ENCODE results near the gene CTDSPL. TPM values are rescaled to one million over a fixed set of nuclear protein-coding genes. Genes with fewer than 3 reads are reported as not detected.
A peak's percentile ranks its signal among the peaks of the same experiment; 100 is the strongest.

Gene CTDSPL
- total and polyA plus RNA-seq, 2 of the 13 experiments (the other 11 are each of a cell fraction or from before 2014, with no cell fraction given): 26.1 to 142 TPM

DNA sequence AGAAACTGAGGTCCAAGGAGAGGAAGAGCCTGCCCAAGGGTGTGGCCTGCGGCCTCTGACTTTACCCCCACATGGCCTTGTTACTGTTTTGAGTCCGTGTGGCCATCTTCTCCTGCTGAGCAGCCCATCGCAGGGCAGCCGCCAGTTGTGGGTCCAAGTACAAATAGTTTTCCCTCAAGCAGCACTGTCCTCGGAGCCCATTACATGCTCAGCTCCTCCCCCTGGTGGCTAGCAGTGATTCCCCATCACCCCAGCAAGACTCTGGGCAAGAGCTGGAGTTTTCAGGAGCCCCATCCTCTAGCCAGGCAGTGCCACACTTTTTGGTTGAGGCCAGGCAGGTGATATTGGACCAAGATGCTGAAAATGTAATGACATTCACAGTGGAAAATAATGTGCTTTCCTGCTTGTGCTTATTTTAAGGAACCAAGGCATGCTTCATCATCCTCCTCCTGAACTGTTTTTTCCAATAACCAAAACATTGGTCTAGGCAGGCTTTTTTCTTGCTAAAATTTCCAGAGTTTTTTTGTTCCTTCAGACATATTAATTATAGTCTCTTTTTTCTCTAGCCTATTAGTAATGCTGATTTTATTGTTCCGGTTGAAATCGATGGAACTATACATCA lies 105.7 kb downstream of the CTDSPL start (continued):
- TF ChIP-seq, protein P1, sequence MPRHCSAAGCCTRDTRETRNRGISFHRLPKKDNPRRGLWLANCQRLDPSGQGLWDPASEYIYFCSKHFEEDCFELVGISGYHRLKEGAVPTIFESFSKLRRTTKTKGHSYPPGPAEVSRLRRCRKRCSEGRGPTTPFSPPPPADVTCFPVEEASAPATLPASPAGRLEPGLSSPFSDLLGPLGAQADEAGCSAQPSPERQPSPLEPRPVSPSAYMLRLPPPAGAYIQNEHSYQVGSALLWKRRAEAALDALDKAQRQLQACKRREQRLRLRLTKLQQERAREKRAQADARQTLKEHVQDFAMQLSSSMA (CRISPR knock-in tag; IDR thresholded peaks at IDR 0.05): no peak
- TF ChIP-seq GPN1 (CRISPR knock-in tag; IDR thresholded peaks at IDR 0.05; ENCODE audit: borderline replicate concordance): no peak
- TF ChIP-seq, protein P2, sequence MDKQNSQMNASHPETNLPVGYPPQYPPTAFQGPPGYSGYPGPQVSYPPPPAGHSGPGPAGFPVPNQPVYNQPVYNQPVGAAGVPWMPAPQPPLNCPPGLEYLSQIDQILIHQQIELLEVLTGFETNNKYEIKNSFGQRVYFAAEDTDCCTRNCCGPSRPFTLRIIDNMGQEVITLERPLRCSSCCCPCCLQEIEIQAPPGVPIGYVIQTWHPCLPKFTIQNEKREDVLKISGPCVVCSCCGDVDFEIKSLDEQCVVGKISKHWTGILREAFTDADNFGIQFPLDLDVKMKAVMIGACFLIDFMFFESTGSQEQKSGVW (CRISPR knock-in tag; IDR thresholded peaks at IDR 0.05; ENCODE audit: borderline replicate concordance): no peak
- TF ChIP-seq ZMAT3 (CRISPR knock-in tag; conservative IDR thresholded peaks at IDR 0.05): no peak
- TF ChIP-seq ZKSCAN1 (IDR thresholded peaks at IDR 0.05; ENCODE audit: low read length): no peak
- TF ChIP-seq ZNF549 (CRISPR knock-in tag; IDR thresholded peaks at IDR 0.05): no peak
- TF ChIP-seq HMG20A (CRISPR knock-in tag; IDR thresholded peaks at IDR 0.05; ENCODE audit: borderline replicate concordance): no peak
- TF ChIP-seq, protein P3, sequence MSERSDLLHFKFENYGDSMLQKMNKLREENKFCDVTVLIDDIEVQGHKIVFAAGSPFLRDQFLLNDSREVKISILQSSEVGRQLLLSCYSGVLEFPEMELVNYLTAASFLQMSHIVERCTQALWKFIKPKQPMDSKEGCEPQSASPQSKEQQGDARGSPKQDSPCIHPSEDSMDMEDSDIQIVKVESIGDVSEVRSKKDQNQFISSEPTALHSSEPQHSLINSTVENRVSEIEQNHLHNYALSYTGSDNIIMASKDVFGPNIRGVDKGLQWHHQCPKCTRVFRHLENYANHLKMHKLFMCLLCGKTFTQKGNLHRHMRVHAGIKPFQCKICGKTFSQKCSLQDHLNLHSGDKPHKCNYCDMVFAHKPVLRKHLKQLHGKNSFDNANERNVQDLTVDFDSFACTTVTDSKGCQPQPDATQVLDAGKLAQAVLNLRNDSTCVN (CRISPR knock-in tag; IDR thresholded peaks at IDR 0.05; ENCODE audit: borderline replicate concordance): no peak
- TF ChIP-seq ZNF224 (CRISPR knock-in tag; IDR thresholded peaks at IDR 0.05): no peak
- no peak for TF ChIP-seq CENPT (CRISPR knock-in tag; IDR thresholded peaks at IDR 0.05; ENCODE audit: low read depth)
- TF ChIP-seq ZNF354B (CRISPR knock-in tag; IDR thresholded peaks at IDR 0.05): no peak
- no peak for TF ChIP-seq BHLHE40 (IDR thresholded peaks at IDR 0.05; ENCODE audit: low read length)
- TF ChIP-seq, protein P4, sequence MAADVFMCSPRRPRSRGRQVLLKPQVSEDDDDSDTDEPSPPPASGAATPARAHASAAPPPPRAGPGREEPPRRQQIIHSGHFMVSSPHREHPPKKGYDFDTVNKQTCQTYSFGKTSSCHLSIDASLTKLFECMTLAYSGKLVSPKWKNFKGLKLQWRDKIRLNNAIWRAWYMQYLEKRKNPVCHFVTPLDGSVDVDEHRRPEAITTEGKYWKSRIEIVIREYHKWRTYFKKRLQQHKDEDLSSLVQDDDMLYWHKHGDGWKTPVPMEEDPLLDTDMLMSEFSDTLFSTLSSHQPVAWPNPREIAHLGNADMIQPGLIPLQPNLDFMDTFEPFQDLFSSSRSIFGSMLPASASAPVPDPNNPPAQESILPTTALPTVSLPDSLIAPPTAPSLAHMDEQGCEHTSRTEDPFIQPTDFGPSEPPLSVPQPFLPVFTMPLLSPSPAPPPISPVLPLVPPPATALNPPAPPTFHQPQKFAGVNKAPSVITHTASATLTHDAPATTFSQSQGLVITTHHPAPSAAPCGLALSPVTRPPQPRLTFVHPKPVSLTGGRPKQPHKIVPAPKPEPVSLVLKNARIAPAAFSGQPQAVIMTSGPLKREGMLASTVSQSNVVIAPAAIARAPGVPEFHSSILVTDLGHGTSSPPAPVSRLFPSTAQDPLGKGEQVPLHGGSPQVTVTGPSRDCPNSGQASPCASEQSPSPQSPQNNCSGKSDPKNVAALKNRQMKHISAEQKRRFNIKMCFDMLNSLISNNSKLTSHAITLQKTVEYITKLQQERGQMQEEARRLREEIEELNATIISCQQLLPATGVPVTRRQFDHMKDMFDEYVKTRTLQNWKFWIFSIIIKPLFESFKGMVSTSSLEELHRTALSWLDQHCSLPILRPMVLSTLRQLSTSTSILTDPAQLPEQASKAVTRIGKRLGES (CRISPR knock-in tag; IDR thresholded peaks at IDR 0.05; ENCODE audit: borderline replicate concordance): no peak
- no peak for TF ChIP-seq ZNF180 (CRISPR knock-in tag; IDR thresholded peaks at IDR 0.05; ENCODE audit: borderline replicate concordance, low read depth)
- no peak for TF ChIP-seq ELF4 (CRISPR knock-in tag; IDR thresholded peaks at IDR 0.05; ENCODE audit: borderline replicate concordance)
- no peak for TF ChIP-seq JDP2 (CRISPR knock-in tag; IDR thresholded peaks at IDR 0.05; ENCODE audit: borderline replicate concordance)
- no peak for TF ChIP-seq TGIF2 (CRISPR knock-in tag; IDR thresholded peaks at IDR 0.05)
- no peak for TF ChIP-seq FOXM1 (CRISPR knock-in tag; IDR thresholded peaks at IDR 0.05)
- TF ChIP-seq, protein P5, sequence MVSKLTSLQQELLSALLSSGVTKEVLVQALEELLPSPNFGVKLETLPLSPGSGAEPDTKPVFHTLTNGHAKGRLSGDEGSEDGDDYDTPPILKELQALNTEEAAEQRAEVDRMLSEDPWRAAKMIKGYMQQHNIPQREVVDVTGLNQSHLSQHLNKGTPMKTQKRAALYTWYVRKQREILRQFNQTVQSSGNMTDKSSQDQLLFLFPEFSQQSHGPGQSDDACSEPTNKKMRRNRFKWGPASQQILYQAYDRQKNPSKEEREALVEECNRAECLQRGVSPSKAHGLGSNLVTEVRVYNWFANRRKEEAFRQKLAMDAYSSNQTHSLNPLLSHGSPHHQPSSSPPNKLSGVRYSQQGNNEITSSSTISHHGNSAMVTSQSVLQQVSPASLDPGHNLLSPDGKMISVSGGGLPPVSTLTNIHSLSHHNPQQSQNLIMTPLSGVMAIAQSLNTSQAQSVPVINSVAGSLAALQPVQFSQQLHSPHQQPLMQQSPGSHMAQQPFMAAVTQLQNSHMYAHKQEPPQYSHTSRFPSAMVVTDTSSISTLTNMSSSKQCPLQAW (CRISPR knock-in tag; IDR thresholded peaks at IDR 0.05): 0 out of 2 replicates have a peak, but pooled peaks have one; percentile 46
- no peak for TF ChIP-seq POLR2G (IDR thresholded peaks at IDR 0.05; ENCODE audit: low read depth, low read length)
- TF ChIP-seq, protein P6, sequence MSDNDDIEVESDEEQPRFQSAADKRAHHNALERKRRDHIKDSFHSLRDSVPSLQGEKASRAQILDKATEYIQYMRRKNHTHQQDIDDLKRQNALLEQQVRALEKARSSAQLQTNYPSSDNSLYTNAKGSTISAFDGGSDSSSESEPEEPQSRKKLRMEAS (IDR thresholded peaks at IDR 0.05): 0 out of 2 replicates have a peak, but pooled peaks have one; percentile 29
- TF ChIP-seq ZSCAN9 (CRISPR knock-in tag; IDR thresholded peaks at IDR 0.05; ENCODE audit: borderline replicate concordance): no peak
- TF ChIP-seq HOXA7 (CRISPR knock-in tag; IDR thresholded peaks at IDR 0.05): no peak
- TF ChIP-seq HNRNPH1 (optimal IDR thresholded peaks at IDR 0.05; ENCODE audit: low read depth, low read length): no peak

All from HepG2 (cell line).